ENCODE results near the gene LIN37.

DNA sequence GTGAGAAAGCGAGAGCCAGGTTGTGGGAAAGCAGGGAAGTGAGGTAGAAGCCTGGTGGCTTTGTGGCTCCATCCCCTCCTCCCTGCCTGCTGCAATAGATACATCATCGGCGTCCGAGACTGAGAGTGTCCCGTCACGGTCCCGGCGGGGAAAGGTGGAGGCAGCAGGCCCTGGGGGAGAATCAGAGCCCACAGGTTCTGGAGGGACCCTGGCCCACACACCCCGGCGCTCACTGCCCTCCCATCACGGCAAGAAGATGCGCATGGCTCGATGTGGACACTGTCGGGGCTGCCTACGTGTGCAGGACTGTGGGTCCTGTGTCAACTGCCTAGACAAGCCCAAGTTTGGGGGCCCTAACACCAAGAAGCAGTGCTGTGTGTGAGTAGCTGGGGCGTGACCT, 25.5 kb upstream of the LIN37 start:
- TF ChIP-seq, protein P1, sequence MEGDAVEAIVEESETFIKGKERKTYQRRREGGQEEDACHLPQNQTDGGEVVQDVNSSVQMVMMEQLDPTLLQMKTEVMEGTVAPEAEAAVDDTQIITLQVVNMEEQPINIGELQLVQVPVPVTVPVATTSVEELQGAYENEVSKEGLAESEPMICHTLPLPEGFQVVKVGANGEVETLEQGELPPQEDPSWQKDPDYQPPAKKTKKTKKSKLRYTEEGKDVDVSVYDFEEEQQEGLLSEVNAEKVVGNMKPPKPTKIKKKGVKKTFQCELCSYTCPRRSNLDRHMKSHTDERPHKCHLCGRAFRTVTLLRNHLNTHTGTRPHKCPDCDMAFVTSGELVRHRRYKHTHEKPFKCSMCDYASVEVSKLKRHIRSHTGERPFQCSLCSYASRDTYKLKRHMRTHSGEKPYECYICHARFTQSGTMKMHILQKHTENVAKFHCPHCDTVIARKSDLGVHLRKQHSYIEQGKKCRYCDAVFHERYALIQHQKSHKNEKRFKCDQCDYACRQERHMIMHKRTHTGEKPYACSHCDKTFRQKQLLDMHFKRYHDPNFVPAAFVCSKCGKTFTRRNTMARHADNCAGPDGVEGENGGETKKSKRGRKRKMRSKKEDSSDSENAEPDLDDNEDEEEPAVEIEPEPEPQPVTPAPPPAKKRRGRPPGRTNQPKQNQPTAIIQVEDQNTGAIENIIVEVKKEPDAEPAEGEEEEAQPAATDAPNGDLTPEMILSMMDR (optimal IDR thresholded peaks at IDR 0.05 in 1 of 3, IDR thresholded peaks at IDR 0.05 in 1 of 3, conservative IDR thresholded peaks at IDR 0.05 in 1 of 3; ENCODE audit: extremely low read depth in 1 of 3, insufficient read depth in 2 of 3, low read length in 3 of 3) = no peak
- TF ChIP-seq EZH2 (IDR thresholded peaks at IDR 0.05; ENCODE audit: low read length) = no peak
